Stromal cell of bone marrow (primary cell): ENCODE measurements around the gene SYT9.
"Not testable (repeated sequence)": the region's sequence is repeated elsewhere in the genome, so short reads cannot be mapped to it uniquely, and the experiment has no call there.

Experiments
- DNase-seq: peaks from one replicate; pipeline ENCODE4 v3.0.0-alpha.2; 2012; ENCODE audit warnings: low read depth

SYT9 gene

DNA sequence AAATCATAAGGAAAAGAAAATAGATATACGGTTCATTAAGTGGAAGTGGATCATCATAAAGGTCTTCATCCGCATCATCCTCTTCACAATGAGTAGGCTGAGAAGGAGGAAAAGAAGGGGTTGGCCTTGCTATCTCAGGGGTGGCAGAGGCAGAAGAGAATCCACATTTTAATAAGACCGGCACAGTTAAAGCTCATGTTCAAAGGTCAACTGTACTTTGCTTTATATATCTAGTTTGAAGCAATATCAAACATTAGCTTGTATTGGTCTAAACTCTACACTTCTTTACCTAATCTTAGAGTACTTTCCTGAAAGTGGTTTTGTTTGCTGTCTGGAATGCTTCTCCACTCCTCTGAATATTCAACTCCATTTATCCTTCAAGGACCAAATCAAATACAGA is 256.4 kb downstream of the SYT9 start:
- no peak for DNase-seq

- DNase-seq, result no peak
Measured at GRCh38 chr11:7509966-7510365, 258.3 kb downstream of the SYT9 start.

- no peak for DNase-seq
Measured at GRCh38 chr11:7511401-7511800, 259.7 kb downstream of the SYT9 start.

DNA sequence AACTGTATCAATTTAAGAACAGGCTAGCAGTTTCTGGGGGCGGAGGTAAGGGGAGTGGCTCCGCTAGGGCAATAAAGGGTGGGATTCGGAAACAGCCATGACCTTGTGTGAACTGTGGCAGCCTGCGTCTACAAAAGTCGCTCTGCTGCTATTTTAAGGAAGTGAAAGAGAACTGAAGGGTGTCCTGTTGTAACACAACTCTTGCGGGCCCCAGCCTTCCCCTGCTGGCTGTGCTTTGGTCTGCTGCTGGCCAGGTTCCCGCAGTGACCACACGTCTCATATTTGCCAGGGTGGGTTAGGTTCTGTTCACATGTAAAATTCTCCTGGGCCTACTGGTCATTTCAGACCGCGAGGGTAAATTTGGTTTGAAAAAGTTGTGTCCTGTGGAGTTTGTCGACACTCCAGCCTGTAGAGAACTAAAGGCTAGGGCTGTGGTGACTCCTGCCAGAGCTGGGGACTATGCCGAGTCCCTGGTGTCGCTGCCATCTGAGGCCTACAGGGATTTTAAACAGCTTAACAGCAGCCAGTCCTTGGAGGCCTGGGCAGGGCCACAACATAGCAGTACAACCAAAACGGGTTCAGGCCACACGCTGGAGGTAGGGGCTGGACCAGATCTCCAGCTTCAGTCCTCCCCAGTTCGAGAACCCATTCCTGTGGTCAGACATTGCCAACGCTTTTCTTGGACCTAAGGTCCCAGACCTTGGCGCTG is 261.0 kb downstream of the SYT9 start:
- DNase-seq, result peak; percentile 72

- peak; percentile 47 for DNase-seq
Measured at GRCh38 chr11:7513234-7514098, 261.8 kb downstream of the SYT9 start, which contains the start of gene PPFIBP2. Gene PPFIBP2 (plus strand): TSS chr11:7513999. CDS start chr11:7549476, 35,477 bp downstream.

- DNase-seq, result no peak
Measured at GRCh38 chr11:7514099-7514591, 262.4 kb downstream of the SYT9 start.

GRCh38 chr11:7515447-7515886 is 263.8 kb downstream of the SYT9 start:
- no peak for DNase-seq

DNA sequence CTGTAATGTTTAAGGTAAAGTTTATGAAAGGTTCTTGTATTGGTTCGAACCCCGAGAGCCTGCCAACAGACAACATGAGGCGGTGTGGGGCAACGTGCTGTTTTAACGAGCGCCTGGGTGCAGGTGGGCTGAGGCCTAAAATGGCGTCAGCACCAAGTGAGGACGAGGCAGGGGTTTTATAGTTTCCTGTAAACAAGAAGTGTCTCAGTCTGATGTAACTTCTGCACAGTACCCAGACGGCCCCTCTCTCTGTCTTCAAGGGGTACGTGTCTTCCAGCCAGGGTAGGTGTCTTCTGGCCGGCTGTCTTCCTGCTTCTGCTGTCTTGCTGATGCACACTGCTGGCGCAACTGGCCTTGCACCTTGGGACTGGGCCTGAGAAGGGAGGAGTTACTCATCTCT is 264.8 kb downstream of the SYT9 start:
- DNase-seq, result no peak

- DNase-seq, result not testable (repeated sequence)
Measured at GRCh38 chr11:7517743-7518142, 266.0 kb downstream of the SYT9 start.
